Neural progenitor cell (in vitro differentiated cells): ENCODE results near the gene TRIM3. TPM values are rescaled to one million over a fixed set of nuclear protein-coding genes. Genes with fewer than 3 reads are reported as not detected.

Source experiments
- DNase-seq: peaks from one replicate; pipeline ENCODE4 v3.0.0-alpha.2; 2016; ENCODE audit warnings: low spot score
- H2AFZ ChIP-seq: fragments of 200-600 bp; sonication (generic); replicated peaks from 2 replicates; pipeline ENCODE4 v1.6.1; 2016; ENCODE audit warnings: antibody characterized with exemption
- H3F3A ChIP-seq: fragments of 200-600 bp; sonication (generic); 2 replicates; pipeline ENCODE4 v1.6.1; 2016; ENCODE audit warnings: antibody characterized with exemption, low read depth
- H3K27ac ChIP-seq: fragments of 200-600 bp; sonication (generic); 2 replicates; pipeline ENCODE4 v1.5.1; 2016; ENCODE audit warnings: mild to moderate bottlenecking
- H3K27me3 ChIP-seq: fragments of 200-600 bp; sonication (generic); 2 replicates; pipeline ENCODE4 v1.6.1; 2016; ENCODE audit warnings: mild to moderate bottlenecking, moderate library complexity
- H3K36me3 ChIP-seq: fragments of 200-600 bp; sonication (generic); 2 replicates; pipeline ENCODE4 v1.5.1; 2016
- H3K4me1 ChIP-seq: fragments of 200-600 bp; sonication (generic); 2 replicates; pipeline ENCODE4 v1.6.1; 2016; ENCODE audit warnings: mixed run types
- H3K4me2 ChIP-seq: fragments of 200-600 bp; sonication (generic); 2 replicates; pipeline ENCODE4 v1.6.1; 2016
- H3K4me3 ChIP-seq: fragments of 200-600 bp; sonication (generic); 2 replicates; pipeline ENCODE4 v1.5.1; 2016
- H3K79me2 ChIP-seq: fragments of 200-600 bp; sonication (generic); 2 replicates; pipeline ENCODE4 v1.6.1; 2016; ENCODE audit warnings: low read depth
- H3K9ac ChIP-seq: fragments of 200-600 bp; sonication (generic); 2 replicates; pipeline ENCODE4 v1.6.1; 2016
- H3K9me3 ChIP-seq: fragments of 200-600 bp; sonication (generic); 2 replicates; pipeline ENCODE4 v1.5.1; 2016; ENCODE audit warnings: low read depth
- H4K20me1 ChIP-seq: fragments of 200-600 bp; sonication (generic); 2 replicates; pipeline ENCODE4 v1.6.1; 2016; ENCODE audit warnings: low read depth
- H3K27ac Mint-ChIP-seq: 3 replicates; pipeline ENCODE4 v1.8.0; 2021; ENCODE audit warnings: mixed read lengths
- H3K27me3 Mint-ChIP-seq: 2 replicates; pipeline ENCODE4 v1.8.0; 2022; ENCODE audit warnings: low read depth, mild to moderate bottlenecking, inconsistent platforms, moderate library complexity, mixed read lengths; ENCODE audit not compliant: insufficient read depth
- H3K36me3 Mint-ChIP-seq: 3 replicates; pipeline ENCODE4 v1.8.0; 2021; ENCODE audit warnings: mixed read lengths
- H3K4me1 Mint-ChIP-seq: 3 replicates; pipeline ENCODE4 v1.8.0; 2021; ENCODE audit warnings: mixed read lengths
- H3K4me3 Mint-ChIP-seq: 3 replicates; pipeline ENCODE4 v1.8.0; 2021; ENCODE audit warnings: mild to moderate bottlenecking, moderate library complexity, mixed read lengths
- H3K9me3 Mint-ChIP-seq: 3 replicates; pipeline ENCODE4 v1.8.0; 2020; ENCODE audit warnings: mixed read lengths
- EZH2 ChIP-seq: fragments of 200-600 bp; sonication (generic); IDR thresholded peaks from 2 replicates; pipeline ENCODE4 v1.6.1; 2017; ENCODE audit warnings: antibody characterized with exemption, mild to moderate bottlenecking, moderate library complexity
- EZH2phosphoT487 ChIP-seq: fragments of 200-600 bp; sonication (generic); IDR thresholded peaks from 2 replicates; pipeline ENCODE4 v1.6.1; 2017; ENCODE audit warnings: antibody characterized with exemption
- total RNA-seq: library from RNA; depleted of rRNA; stranded (reverse); fragments of >200 nt; gene quantifications from 2 replicates; pipeline ENCODE4 v1.2.3, GENCODE V29; 2015; ENCODE audit warnings: low replicate concordance
- TF ChIP-seq, protein P1 (sequence below): fragments of 200-600 bp; sonication (generic); IDR thresholded peaks from 2 replicates; pipeline ENCODE4 v1.5.1; 2017; ENCODE audit warnings: antibody characterized with exemption, mild to moderate bottlenecking

TRIM3 gene
- total RNA-seq, 1 donor from 2014 or later: 16.1 TPM

DNA sequence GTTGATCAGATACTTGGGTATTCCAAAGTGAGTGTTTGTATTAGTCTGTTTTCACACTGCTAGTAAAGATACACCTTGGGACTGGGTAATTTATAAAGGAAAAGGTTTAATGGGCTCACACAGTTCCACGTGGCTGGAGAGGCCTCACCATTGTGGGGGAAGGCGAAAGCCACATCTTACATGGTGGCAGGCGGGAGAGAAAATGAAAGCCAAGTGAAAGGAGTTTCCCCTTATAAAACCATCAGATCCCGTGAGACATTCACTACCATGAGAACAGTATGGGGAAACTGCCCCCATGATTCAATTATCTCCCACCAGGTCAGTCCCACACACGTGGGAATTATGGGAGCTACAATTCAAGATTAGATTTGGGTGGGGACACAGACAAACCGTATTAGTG is 14.6 kb upstream of the TRIM3 start:
- Mint-ChIP-seq H3K4me1 (peaks cover 2% of the 10 kb centered on the region), H3K9me3 (no peaks in the 10 kb centered on the region), H3K36me3 (peaks cover 5% of the 10 kb centered on the region), H3K27me3 (no peaks in the 10 kb centered on the region), H3K27ac (no peak overlapping the region), H3K4me3 (no peak overlapping the region)
- Histone ChIP-seq H3K9me3 (no peaks in the 10 kb centered on the region), H3K4me3 (no peak overlapping the region), H2AFZ (no peak overlapping the region), H3K79me2 (peaks cover 5% of the 10 kb centered on the region), H3K9ac (no peak overlapping the region), H3K27ac (no peak overlapping the region), H3F3A (no peaks in the 10 kb centered on the region), H3K36me3 (no peaks in the 10 kb centered on the region), H3K4me2 (no peak overlapping the region), H3K27me3 (no peaks in the 10 kb centered on the region), H3K4me1 (no peaks in the 10 kb centered on the region), H4K20me1 (no peaks in the 10 kb centered on the region)
- no peak for TF ChIP-seq EZH2
- TF ChIP-seq, protein P1, sequence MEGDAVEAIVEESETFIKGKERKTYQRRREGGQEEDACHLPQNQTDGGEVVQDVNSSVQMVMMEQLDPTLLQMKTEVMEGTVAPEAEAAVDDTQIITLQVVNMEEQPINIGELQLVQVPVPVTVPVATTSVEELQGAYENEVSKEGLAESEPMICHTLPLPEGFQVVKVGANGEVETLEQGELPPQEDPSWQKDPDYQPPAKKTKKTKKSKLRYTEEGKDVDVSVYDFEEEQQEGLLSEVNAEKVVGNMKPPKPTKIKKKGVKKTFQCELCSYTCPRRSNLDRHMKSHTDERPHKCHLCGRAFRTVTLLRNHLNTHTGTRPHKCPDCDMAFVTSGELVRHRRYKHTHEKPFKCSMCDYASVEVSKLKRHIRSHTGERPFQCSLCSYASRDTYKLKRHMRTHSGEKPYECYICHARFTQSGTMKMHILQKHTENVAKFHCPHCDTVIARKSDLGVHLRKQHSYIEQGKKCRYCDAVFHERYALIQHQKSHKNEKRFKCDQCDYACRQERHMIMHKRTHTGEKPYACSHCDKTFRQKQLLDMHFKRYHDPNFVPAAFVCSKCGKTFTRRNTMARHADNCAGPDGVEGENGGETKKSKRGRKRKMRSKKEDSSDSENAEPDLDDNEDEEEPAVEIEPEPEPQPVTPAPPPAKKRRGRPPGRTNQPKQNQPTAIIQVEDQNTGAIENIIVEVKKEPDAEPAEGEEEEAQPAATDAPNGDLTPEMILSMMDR: no peak
- no peak for TF ChIP-seq EZH2phosphoT487
- no peak for DNase-seq

DNA sequence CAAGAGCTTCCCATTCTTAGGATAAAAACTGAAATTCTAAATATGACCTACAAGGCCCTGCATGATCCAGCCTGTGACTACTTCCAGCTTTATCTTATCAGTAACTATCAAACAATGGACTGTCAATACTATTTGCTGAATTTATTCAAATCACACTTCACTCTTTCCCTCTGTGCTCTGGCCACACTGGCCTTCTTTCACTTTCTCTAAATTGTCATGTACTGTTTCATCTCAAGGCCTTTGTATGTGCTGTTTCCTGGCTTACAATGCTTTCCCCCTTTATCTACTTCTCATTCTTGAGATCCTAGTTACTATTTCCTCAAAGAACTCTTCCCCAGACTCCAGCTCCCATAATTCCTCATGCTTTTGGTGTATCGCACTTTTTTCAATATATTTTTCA is 13.2 kb upstream of the TRIM3 start:
- no peaks in the 10 kb centered on the region for H3K27me3 Mint-ChIP-seq
- H3K27me3 ChIP-seq: no peaks in the 10 kb centered on the region
- no peak overlapping the region for H3K4me3 Mint-ChIP-seq
- H3K79me2 ChIP-seq: peaks cover 20% of the 10 kb centered on the region
- H3K27ac ChIP-seq: no peak overlapping the region
- H4K20me1 ChIP-seq: peaks cover 10% of the 10 kb centered on the region
- peaks cover 13% of the 10 kb centered on the region for H3K4me1 Mint-ChIP-seq
- no peak for TF ChIP-seq EZH2
- H3K9me3 Mint-ChIP-seq: no peaks in the 10 kb centered on the region
- H3K4me2 ChIP-seq: no peak overlapping the region
- no peak overlapping the region for H2AFZ ChIP-seq
- H3K36me3 Mint-ChIP-seq: peaks cover 8% of the 10 kb centered on the region
- H3K27ac Mint-ChIP-seq: no peak overlapping the region
- peaks cover 5% of the 10 kb centered on the region for H3K4me1 ChIP-seq
- no peak overlapping the region for H3K4me3 ChIP-seq
- H3K9ac ChIP-seq: no peak overlapping the region
- H3K36me3 ChIP-seq: no peaks in the 10 kb centered on the region
- H3F3A ChIP-seq: no peaks in the 10 kb centered on the region
- no peaks in the 10 kb centered on the region for H3K9me3 ChIP-seq
- no peak for DNase-seq

GRCh38 chr11:6486256-6486655 is 12.5 kb upstream of the TRIM3 start:
- H3K9ac ChIP-seq: no peak overlapping the region
- no peaks in the 10 kb centered on the region for H3K9me3 ChIP-seq
- H3K27ac ChIP-seq: no peak overlapping the region
- peaks cover 8% of the 10 kb centered on the region for H3K36me3 Mint-ChIP-seq
- no peaks in the 10 kb centered on the region for H3F3A ChIP-seq
- no peaks in the 10 kb centered on the region for H3K9me3 Mint-ChIP-seq
- no peak overlapping the region for H2AFZ ChIP-seq
- TF ChIP-seq EZH2 (no peak), EZH2phosphoT487 (no peak)
- H3K27me3 ChIP-seq: no peaks in the 10 kb centered on the region
- H3K4me1 Mint-ChIP-seq: peaks cover 14% of the 10 kb centered on the region
- H4K20me1 ChIP-seq: peaks cover 13% of the 10 kb centered on the region
- no peaks in the 10 kb centered on the region for H3K36me3 ChIP-seq
- H3K27me3 Mint-ChIP-seq: no peaks in the 10 kb centered on the region
- no peak overlapping the region for H3K4me3 Mint-ChIP-seq
- H3K4me1 ChIP-seq: peaks cover 5% of the 10 kb centered on the region
- peaks cover 25% of the 10 kb centered on the region for H3K79me2 ChIP-seq
- H3K4me3 ChIP-seq: no peak overlapping the region
- no peak for DNase-seq
- H3K27ac Mint-ChIP-seq: no peak overlapping the region
- H3K4me2 ChIP-seq: no peak overlapping the region

- Histone ChIP-seq H4K20me1 (peaks cover 13% of the 10 kb centered on the region), H3F3A (no peaks in the 10 kb centered on the region), H3K9ac (no peak overlapping the region), H3K9me3 (no peaks in the 10 kb centered on the region), H3K36me3 (no peaks in the 10 kb centered on the region), H3K27me3 (no peaks in the 10 kb centered on the region), H3K4me1 (peaks cover 5% of the 10 kb centered on the region), H3K79me2 (peaks cover 29% of the 10 kb centered on the region), H2AFZ (no peak overlapping the region), H3K4me3 (no peak overlapping the region), H3K27ac (no peak overlapping the region), H3K4me2 (no peak overlapping the region)
- H3K4me1 Mint-ChIP-seq: peaks cover 20% of the 10 kb centered on the region
- H3K9me3 Mint-ChIP-seq: no peaks in the 10 kb centered on the region
- TF ChIP-seq EZH2 (no peak), EZH2phosphoT487 (no peak)
- TF ChIP-seq, protein P1: no peak
- H3K27me3 Mint-ChIP-seq: no peaks in the 10 kb centered on the region
- H3K4me3 Mint-ChIP-seq: no peak overlapping the region
- H3K36me3 Mint-ChIP-seq: peaks cover 8% of the 10 kb centered on the region
- no peak for DNase-seq
- no peak overlapping the region for H3K27ac Mint-ChIP-seq
Observed at GRCh38 chr11:6485661-6486060, 11.9 kb upstream of the TRIM3 start.
